Measurements from ENCODE around the gene OR1F1. TPM values are rescaled to one million over a fixed set of nuclear protein-coding genes. Genes with fewer than 3 reads are reported as not detected.

OR1F1 gene
- total RNA-seq, 1 donor from 2014 or later: not detected

DNA sequence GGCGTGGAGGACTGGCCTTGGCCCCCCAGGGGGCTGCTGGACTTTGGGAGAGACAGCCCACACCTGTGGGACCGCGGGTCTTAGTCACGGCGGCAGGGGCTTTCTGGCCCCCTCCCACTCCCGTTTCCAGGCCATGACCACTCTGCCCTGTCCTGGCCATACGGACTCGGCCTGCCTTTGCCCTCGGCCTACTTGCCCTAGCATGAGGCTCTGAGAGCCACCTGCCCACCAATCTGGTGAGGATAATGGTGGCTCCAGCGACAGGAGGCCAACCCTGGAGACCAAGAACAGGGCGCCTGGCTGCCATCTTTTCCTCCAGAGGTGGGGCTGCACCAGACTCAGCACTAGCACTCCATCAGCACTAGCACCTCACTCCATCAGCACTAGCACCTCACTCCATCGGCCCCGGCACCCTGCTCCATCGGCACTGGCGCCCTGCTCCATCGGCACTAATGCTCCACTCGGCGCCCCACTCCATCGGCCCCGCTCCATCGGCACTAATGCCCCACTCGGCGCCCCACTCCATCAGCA is 46.2 kb upstream of the OR1F1 start:
- peaks cover 0 to 13% of the 10 kb centered on the region in 2 donors for H3K36me3 ChIP-seq
- H3K4me3 ChIP-seq: no peak overlapping the region
- H3K27ac ChIP-seq: no peak overlapping the region
- no peak for DNase-seq (ENCODE audit: extremely low spot score in 2 of 2)
- no peaks in the 10 kb centered on the region for H3K4me1 ChIP-seq
- intact Hi-C loops (cut with DNase I): no loop called here
- no peak for TF ChIP-seq POLR2AphosphoS5 (IDR thresholded peaks at IDR 0.05; ENCODE audit: insufficient read depth in 1 of 2, low read depth in 1 of 2)
- no peak for TF ChIP-seq POLR2A (IDR thresholded peaks at IDR 0.05)
- TF ChIP-seq, protein P1, sequence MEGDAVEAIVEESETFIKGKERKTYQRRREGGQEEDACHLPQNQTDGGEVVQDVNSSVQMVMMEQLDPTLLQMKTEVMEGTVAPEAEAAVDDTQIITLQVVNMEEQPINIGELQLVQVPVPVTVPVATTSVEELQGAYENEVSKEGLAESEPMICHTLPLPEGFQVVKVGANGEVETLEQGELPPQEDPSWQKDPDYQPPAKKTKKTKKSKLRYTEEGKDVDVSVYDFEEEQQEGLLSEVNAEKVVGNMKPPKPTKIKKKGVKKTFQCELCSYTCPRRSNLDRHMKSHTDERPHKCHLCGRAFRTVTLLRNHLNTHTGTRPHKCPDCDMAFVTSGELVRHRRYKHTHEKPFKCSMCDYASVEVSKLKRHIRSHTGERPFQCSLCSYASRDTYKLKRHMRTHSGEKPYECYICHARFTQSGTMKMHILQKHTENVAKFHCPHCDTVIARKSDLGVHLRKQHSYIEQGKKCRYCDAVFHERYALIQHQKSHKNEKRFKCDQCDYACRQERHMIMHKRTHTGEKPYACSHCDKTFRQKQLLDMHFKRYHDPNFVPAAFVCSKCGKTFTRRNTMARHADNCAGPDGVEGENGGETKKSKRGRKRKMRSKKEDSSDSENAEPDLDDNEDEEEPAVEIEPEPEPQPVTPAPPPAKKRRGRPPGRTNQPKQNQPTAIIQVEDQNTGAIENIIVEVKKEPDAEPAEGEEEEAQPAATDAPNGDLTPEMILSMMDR (IDR thresholded peaks at IDR 0.05): no peak
- H3K9me3 ChIP-seq: no peaks in the 10 kb centered on the region
- H3K27me3 ChIP-seq: no peaks in the 10 kb centered on the region

DNA sequence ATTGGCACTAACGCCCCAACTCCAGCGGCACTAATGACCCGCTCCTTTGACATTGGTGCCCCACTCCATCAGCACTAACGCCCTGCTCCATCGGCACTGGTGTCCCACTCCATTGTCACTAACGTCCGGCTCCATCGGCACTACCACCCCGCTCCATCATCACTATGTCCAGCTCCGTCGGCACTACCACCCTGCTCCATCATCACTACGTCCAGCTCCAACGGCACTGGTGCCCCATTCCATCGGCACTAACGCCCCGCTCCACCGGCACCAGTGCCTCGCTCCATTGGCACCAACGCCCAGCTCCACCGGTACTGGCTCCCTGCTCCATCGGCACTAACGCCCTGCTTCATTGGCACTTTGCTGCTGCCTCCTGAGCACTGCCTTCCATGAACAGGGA is 45.7 kb upstream of the OR1F1 start:
- no peak for TF ChIP-seq POLR2A (IDR thresholded peaks at IDR 0.05)
- TF ChIP-seq, protein P1 (IDR thresholded peaks at IDR 0.05): no peak
- no peak for TF ChIP-seq POLR2AphosphoS5 (IDR thresholded peaks at IDR 0.05; ENCODE audit: insufficient read depth in 1 of 2, low read depth in 1 of 2)
- Histone ChIP-seq H3K4me3 (no peak overlapping the region), H3K4me1 (no peaks in the 10 kb centered on the region), H3K27me3 (no peaks in the 10 kb centered on the region), H3K27ac (no peak overlapping the region), H3K9me3 (no peaks in the 10 kb centered on the region), H3K36me3 (peaks cover 0 to 13% of the 10 kb centered on the region in 2 donors)
- intact Hi-C loops (cut with DNase I): no loop called here
- no peak for DNase-seq (ENCODE audit: extremely low spot score in 2 of 2)

DNA sequence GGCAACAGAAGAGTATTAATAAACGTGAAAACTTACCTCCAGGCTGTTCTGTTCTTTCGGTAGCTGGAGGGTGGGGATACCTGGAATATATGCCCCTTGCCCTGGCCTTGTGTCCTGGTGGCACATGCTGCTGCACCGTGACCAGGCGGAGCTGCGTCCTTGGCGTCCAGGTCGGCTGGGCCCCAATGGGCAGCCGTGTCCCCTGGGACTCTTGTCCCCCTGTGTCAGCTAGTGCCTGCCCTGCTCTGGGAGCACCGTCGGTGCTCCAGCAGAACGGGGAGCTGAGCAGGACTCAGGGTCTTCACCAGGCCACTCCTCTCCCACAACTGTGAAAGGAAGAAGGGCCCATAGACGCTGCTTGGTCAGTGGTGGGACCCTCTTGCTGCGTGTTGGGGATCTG is 45.2 kb upstream of the OR1F1 start:
- intact Hi-C loops (cut with DNase I): no loop called here
- no peak for DNase-seq (ENCODE audit: extremely low spot score in 2 of 2)
- Histone ChIP-seq H3K9me3 (no peaks in the 10 kb centered on the region), H3K4me3 (no peak overlapping the region), H3K27ac (no peak overlapping the region), H3K36me3 (peaks cover 0 to 13% of the 10 kb centered on the region in 2 donors), H3K27me3 (no peaks in the 10 kb centered on the region), H3K4me1 (no peaks in the 10 kb centered on the region)
- TF ChIP-seq, protein P1 (IDR thresholded peaks at IDR 0.05): no peak
- no peak for TF ChIP-seq POLR2A (IDR thresholded peaks at IDR 0.05)
- no peak for TF ChIP-seq POLR2AphosphoS5 (IDR thresholded peaks at IDR 0.05; ENCODE audit: insufficient read depth in 1 of 2, low read depth in 1 of 2)

DNA sequence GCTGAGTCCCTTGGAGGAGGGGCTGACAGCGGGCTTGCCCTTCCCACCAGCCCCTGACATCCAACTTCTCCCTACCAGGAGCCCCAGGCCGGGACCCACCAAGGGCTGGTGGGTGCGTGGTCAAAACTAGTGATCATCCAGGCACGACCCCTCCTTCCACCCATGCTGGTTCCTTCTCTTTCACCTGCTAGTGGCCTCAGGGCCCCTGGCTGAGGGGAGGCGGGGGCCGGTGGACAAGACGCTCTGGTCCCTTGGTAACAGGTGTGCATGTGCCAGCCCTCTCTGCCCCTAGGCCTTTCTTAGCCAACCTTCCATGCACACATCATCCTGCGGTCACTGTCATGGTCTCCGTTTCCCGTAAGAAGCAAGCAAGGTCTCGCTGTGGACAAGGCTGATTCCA is 44.8 kb upstream of the OR1F1 start:
- Histone ChIP-seq H3K27me3 (no peaks in the 10 kb centered on the region), H3K27ac (no peak overlapping the region), H3K9me3 (no peaks in the 10 kb centered on the region), H3K4me3 (no peak overlapping the region), H3K4me1 (no peaks in the 10 kb centered on the region), H3K36me3 (peaks cover 0 to 13% of the 10 kb centered on the region in 2 donors)
- intact Hi-C loops (cut with DNase I): no loop called here
- no peak for DNase-seq (ENCODE audit: extremely low spot score in 2 of 2)
- TF ChIP-seq, protein P1 (IDR thresholded peaks at IDR 0.05): no peak
- TF ChIP-seq POLR2AphosphoS5 (IDR thresholded peaks at IDR 0.05; ENCODE audit: insufficient read depth in 1 of 2, low read depth in 1 of 2) (no peak), POLR2A (IDR thresholded peaks at IDR 0.05) (no peak)

DNA sequence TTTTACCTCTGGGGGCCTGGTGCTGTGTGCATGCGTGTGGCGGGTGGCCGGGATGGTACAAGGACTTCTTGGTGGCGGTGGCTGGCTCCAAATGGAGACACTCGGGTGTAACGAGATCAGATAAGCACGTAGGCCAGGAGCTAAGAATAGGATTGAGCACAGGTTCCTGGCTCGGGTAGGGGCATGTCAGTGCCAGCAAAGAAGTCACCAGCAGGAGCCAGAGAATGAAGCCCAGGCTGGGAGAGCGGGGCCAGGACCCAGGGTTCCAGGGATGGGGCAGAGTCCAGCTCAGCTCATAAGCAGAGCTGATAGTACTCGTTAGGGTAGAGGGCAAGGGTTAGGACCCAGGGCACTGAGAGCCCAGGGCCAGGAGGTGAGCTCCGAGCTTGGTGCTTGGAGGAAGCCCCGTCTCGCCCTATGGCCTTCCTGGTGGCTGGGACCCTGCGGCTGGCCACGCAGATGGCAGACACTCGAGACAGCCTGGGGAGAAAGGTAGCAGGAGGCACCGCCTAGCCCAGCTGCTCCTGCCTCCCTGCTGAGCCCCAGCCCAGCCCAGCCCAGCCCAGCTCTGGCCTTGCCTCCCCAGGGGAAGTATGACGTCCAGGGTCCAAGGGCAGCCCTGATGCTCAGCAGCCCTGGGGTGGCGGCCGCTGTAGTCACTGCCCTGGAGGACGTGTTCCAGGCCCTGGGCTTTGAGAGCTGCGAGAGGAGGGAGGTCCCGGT is 44.2 kb upstream of the OR1F1 start:
- no peaks in the 10 kb centered on the region for H3K9me3 ChIP-seq
- H3K4me1 ChIP-seq: no peaks in the 10 kb centered on the region
- H3K36me3 ChIP-seq: peaks cover 0 to 13% of the 10 kb centered on the region in 2 donors
- intact Hi-C loops (cut with DNase I): no loop called here
- H3K4me3 ChIP-seq: no peak overlapping the region
- no peaks in the 10 kb centered on the region for H3K27me3 ChIP-seq
- TF ChIP-seq POLR2A (IDR thresholded peaks at IDR 0.05) (no peak), POLR2AphosphoS5 (IDR thresholded peaks at IDR 0.05; ENCODE audit: insufficient read depth in 1 of 2, low read depth in 1 of 2) (no peak)
- TF ChIP-seq, protein P1 (IDR thresholded peaks at IDR 0.05): no peak
- no peak for DNase-seq (ENCODE audit: extremely low spot score in 2 of 2)
- H3K27ac ChIP-seq: no peak overlapping the region
